Epithelial cell of esophagus (primary cell): ENCODE data around the gene PRPF38B.
A peak's percentile ranks its signal among the peaks of the same experiment; 100 is the strongest.

Source experiments
- DNase-seq: peaks from one replicate; pipeline ENCODE4 v3.0.0; 2010; ENCODE audit warnings: low read depth
- H3K4me3 ChIP-seq: 2 replicates; pipeline ENCODE4 v1.5.1; 2011; ENCODE audit warnings: mild to moderate bottlenecking, low read length, control low read depth
- CTCF ChIP-seq: IDR thresholded peaks from 2 replicates; pipeline ENCODE4 v1.5.1; 2011; ENCODE audit warnings: low read depth, mild to moderate bottlenecking, low read length, control low read depth, inconsistent platforms; ENCODE audit not compliant: insufficient read depth; ENCODE audit errors: missing control alignments

The PRPF38B gene

GRCh38 chr1:108691942-108692723 is at the start of gene PRPF38B:
PRPF38B (plus strand) TSS chr1:108692310; CDS start chr1:108692592, 282 bp downstream.
- DNase-seq, result peak; percentile 94
- no peak for TF ChIP-seq CTCF
- H3K4me3 ChIP-seq, result peak within 1 kb of the TSS; percentile 96

GRCh38 chr1:108643492-108644335 is 48.4 kb upstream of the PRPF38B start:
- TF ChIP-seq CTCF, result peak; percentile 67
- DNase-seq, result peak; percentile 74
- no peak overlapping the region for H3K4me3 ChIP-seq

GRCh38 chr1:108644984-108645383 is 47.1 kb upstream of the PRPF38B start:
- no peak for TF ChIP-seq CTCF
- H3K4me3 ChIP-seq, result no peak overlapping the region
- DNase-seq, result no peak

- no peak for DNase-seq
- H3K4me3 ChIP-seq, result no peak overlapping the region
- no peak for TF ChIP-seq CTCF
These were observed 46.4 kb upstream of the PRPF38B start for GRCh38 chr1:108645564-108646184.

- DNase-seq, result no peak
- no peak for TF ChIP-seq CTCF
- no peak overlapping the region for H3K4me3 ChIP-seq
These were observed 45.9 kb upstream of the PRPF38B start for GRCh38 chr1:108646265-108646647.

GRCh38 chr1:108646648-108647269 is 45.4 kb upstream of the PRPF38B start:
- H3K4me3 ChIP-seq, result no peak overlapping the region
- DNase-seq, result peak; percentile 63
- TF ChIP-seq CTCF, result no peak
